ENCODE results near the gene SPAG9. TPM values are rescaled to one million over a fixed set of nuclear protein-coding genes. Genes with fewer than 3 reads are reported as not detected.

SPAG9 gene
- total RNA-seq, 4 donors from 2014 or later = 81.2 to 99.9 (median 89.9) TPM

DNA sequence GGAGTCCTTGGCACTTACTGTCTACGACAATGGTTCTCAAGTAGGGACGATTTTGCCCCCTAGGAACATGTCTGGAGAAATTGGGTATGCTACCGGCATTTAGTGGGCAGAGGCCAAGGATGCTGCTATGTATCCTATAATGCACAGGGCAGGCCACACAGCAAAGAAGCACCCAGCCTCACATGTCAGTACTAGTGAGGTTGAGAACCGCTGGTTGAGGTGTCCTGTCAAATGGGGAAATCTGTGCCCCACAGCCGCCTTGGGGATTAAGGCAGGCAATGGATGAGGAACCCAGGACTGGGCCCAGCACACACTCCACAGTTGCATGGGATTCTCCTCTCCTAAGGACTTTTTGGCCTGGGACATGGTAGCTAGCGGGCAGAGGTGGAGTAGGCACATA, 167.8 kb downstream of the SPAG9 start:
- no peaks in the 10 kb centered on the region for H3K9me3 ChIP-seq
- H3K27ac ChIP-seq (replicated peaks in 1 of 4) = peak overlapping the region in 1 of 4 donors; percentile 43
- H3K36me3 ChIP-seq = no peaks in the 10 kb centered on the region
- no peak overlapping the region for H3K4me3 ChIP-seq
- peak; percentile 86 for DNase-seq (ENCODE audit: extremely low spot score)
- H3K27me3 ChIP-seq = no peaks in the 10 kb centered on the region
- H3K4me1 ChIP-seq = peaks cover 55 to 87% (median 81%) of the 10 kb centered on the region in 4 donors
- intact Hi-C loops (cut with DNase I) = loop anchor here (10.0 kb wide), 1 partner anchor 408 kb away; the partner anchor contains the start of gene SPATA20
- TF ChIP-seq POLR2A (IDR thresholded peaks at IDR 0.05; ENCODE audit: low read depth) (no peak), EP300 (IDR thresholded peaks at IDR 0.05) (no peak), POLR2AphosphoS5 (IDR thresholded peaks at IDR 0.05) (no peak)
- TF ChIP-seq, protein P1, sequence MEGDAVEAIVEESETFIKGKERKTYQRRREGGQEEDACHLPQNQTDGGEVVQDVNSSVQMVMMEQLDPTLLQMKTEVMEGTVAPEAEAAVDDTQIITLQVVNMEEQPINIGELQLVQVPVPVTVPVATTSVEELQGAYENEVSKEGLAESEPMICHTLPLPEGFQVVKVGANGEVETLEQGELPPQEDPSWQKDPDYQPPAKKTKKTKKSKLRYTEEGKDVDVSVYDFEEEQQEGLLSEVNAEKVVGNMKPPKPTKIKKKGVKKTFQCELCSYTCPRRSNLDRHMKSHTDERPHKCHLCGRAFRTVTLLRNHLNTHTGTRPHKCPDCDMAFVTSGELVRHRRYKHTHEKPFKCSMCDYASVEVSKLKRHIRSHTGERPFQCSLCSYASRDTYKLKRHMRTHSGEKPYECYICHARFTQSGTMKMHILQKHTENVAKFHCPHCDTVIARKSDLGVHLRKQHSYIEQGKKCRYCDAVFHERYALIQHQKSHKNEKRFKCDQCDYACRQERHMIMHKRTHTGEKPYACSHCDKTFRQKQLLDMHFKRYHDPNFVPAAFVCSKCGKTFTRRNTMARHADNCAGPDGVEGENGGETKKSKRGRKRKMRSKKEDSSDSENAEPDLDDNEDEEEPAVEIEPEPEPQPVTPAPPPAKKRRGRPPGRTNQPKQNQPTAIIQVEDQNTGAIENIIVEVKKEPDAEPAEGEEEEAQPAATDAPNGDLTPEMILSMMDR (IDR thresholded peaks at IDR 0.05) = no peak
- 82% methylated on average over 5 of the region's 6 CpGs for WGBS

GRCh38 chr17:50952013-50952412, 168.7 kb downstream of the SPAG9 start:
- H3K9me3 ChIP-seq = no peaks in the 10 kb centered on the region
- intact Hi-C loops (cut with DNase I) = loop anchor here (10.0 kb wide), 1 partner anchor 407 kb away; the partner anchor contains the start of gene SPATA20
- H3K27me3 ChIP-seq = no peaks in the 10 kb centered on the region
- H3K27ac ChIP-seq (replicated peaks in 1 of 4) = peak overlapping the region in 3 of 4 donors; percentile 43 to 89 (median 89)
- H3K4me3 ChIP-seq = no peak overlapping the region
- DNase-seq (ENCODE audit: extremely low spot score) = peak; percentile 83
- H3K36me3 ChIP-seq = no peaks in the 10 kb centered on the region
- H3K4me1 ChIP-seq = peaks cover 57 to 91% (median 86%) of the 10 kb centered on the region in 4 donors
- 57% methylated on average over 5 of the region's 5 CpGs for WGBS
- TF ChIP-seq POLR2AphosphoS5 (IDR thresholded peaks at IDR 0.05) (no peak), EP300 (IDR thresholded peaks at IDR 0.05) (no peak), POLR2A (IDR thresholded peaks at IDR 0.05; ENCODE audit: low read depth) (no peak)
- TF ChIP-seq, protein P1 (IDR thresholded peaks at IDR 0.05) = no peak

DNA sequence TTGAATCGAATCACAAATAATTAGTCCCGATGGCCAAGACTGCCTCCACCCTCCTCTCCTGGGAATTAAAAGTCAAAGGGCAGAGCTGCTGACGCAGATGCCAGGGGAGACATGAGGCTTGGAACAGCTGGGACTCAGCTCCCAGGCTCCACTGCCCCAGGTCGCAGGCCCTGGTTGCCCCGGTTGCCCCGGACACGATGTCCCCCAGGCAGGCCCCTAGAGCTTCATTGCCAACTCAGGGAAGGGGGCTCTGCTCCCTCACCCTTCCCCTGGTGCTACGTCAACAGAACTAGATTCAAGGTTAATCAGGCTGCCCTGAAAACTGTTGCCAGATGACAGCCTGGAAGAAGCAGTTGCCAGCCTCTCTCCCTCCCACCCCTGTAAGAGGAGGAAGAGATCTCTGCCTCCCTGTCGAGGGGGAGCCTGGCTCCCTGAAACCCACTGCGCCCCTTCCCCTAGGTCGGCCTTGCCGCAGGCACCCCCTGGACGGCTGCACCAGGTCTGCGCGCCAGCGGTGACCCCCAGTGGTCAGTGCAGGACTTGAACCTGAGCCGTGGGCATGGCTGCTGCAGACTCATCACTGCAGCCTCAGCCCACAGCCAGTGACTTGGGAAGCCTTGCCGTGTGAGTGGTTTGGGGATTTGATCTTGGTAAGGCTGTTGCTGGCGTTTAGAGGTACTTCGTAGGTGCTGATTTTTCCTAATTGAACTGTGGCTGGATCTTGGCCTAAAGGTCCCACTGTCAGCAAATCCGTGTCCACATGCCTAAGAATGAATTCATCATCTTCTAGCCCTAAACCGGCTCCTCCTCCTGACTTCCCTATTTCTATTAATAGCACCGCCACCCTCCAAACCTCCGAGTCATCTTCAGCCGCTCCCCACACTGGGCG, 170.4 kb downstream of the SPAG9 start:
- Histone ChIP-seq H3K4me1 (peaks cover 47 to 73% (median 68%) of the 10 kb centered on the region in 4 donors), H3K27ac (replicated peaks in 1 of 4) (peak overlapping the region; percentile 89 to 90 (median 90)), H3K36me3 (no peaks in the 10 kb centered on the region), H3K9me3 (no peaks in the 10 kb centered on the region), H3K4me3 (peak overlapping the region; percentile 8 to 40 (median 18)), H3K27me3 (no peaks in the 10 kb centered on the region)
- WGBS = 17% methylated on average over 13 of the region's 26 CpGs
- peak; percentile 96 for DNase-seq (ENCODE audit: extremely low spot score)
- TF ChIP-seq EP300 (IDR thresholded peaks at IDR 0.05) (peak; percentile 24), POLR2AphosphoS5 (IDR thresholded peaks at IDR 0.05) (peak; percentile 59 to 74), POLR2A (IDR thresholded peaks at IDR 0.05; ENCODE audit: low read depth) (no peak)
- TF ChIP-seq, protein P1 (IDR thresholded peaks at IDR 0.05) = peak; percentile 79 to 89 (median 87)
- intact Hi-C loops (cut with DNase I) = loop anchor here (1.0 to 10.0 kb wide), 2 partner anchors 84 to 405 kb away; partner anchors contain the start of genes SPATA20 and TOB1

- TF ChIP-seq, protein P1 (IDR thresholded peaks at IDR 0.05) = no peak
- no peak for TF ChIP-seq POLR2A (IDR thresholded peaks at IDR 0.05; ENCODE audit: low read depth)
- no peak for TF ChIP-seq POLR2AphosphoS5 (IDR thresholded peaks at IDR 0.05)
- TF ChIP-seq EP300 (IDR thresholded peaks at IDR 0.05) = no peak
- Histone ChIP-seq H3K36me3 (no peaks in the 10 kb centered on the region), H3K27me3 (no peaks in the 10 kb centered on the region), H3K4me3 (no peak overlapping the region), H3K27ac (replicated peaks in 1 of 4) (peak overlapping the region; percentile 89 to 90 (median 90)), H3K4me1 (peaks cover 48 to 72% (median 67%) of the 10 kb centered on the region in 4 donors), H3K9me3 (no peaks in the 10 kb centered on the region)
- 55% methylated on average over 6 of the region's 21 CpGs for WGBS
- DNase-seq (ENCODE audit: extremely low spot score) = no peak
- intact Hi-C loops (cut with DNase I) = no loop called here
These were observed 171.3 kb downstream of the SPAG9 start for GRCh38 chr17:50949128-50949988.
